Brain microvascular endothelial cell (primary cell): ENCODE measurements around the gene ZNF503.

Experiments used
- DNase-seq: peaks from one replicate; pipeline ENCODE4 v3.0.0-alpha.2; 2020
- H3K27ac ChIP-seq: fragments of 250-450 bp; sonication (Bioruptor Pico); 2 replicates; pipeline ENCODE4 v1.5.1; 2020; ENCODE audit warnings: mild to moderate bottlenecking, moderate library complexity
- H3K27me3 ChIP-seq: fragments of 250-450 bp; sonication (Bioruptor Pico); replicated peaks from 2 replicates; pipeline ENCODE4 v1.5.1; 2020; ENCODE audit warnings: mild to moderate bottlenecking
- H3K36me3 ChIP-seq: fragments of 250-450 bp; sonication (Bioruptor Pico); replicated peaks from 2 replicates; pipeline ENCODE4 v1.5.1; 2020; ENCODE audit warnings: mild to moderate bottlenecking
- H3K4me3 ChIP-seq: 2 replicates; pipeline ENCODE4 v1.5.1; 2011; ENCODE audit warnings: low read depth, mild to moderate bottlenecking, control low read depth, low read length, moderate library complexity
- CTCF ChIP-seq: IDR thresholded peaks from 2 replicates; pipeline ENCODE4 v1.5.1; 2011; ENCODE audit warnings: low read depth, mild to moderate bottlenecking, moderate library complexity, low read length, control low read depth, inconsistent platforms; ENCODE audit errors: missing control alignments
- in situ Hi-C: cut with HindIII; loops from 2 replicates; pipeline ENCODE4 v1.10.0; 2017; ENCODE audit warnings: low sequenced_read_pairs, low pct_ligation_motif_present

ZNF503 gene

GRCh38 chr10:75424571-75424970 is 23.0 kb upstream of the ZNF503 start:
- TF ChIP-seq CTCF, result no peak
- in situ Hi-C loops, result no loop called here
- H3K27me3 ChIP-seq, result no peaks in the 10 kb centered on the region

GRCh38 chr10:75422913-75423312 is 21.3 kb upstream of the ZNF503 start:
- in situ Hi-C loops, result no loop called here
- H3K36me3 ChIP-seq, result no peaks in the 10 kb centered on the region
- DNase-seq, result no peak
- no peak overlapping the region for H3K4me3 ChIP-seq
- H3K27ac ChIP-seq, result no peak overlapping the region
- no peaks in the 10 kb centered on the region for H3K27me3 ChIP-seq
- no peak for TF ChIP-seq CTCF

More at GRCh38 chr10:75424571-75424970, 23.0 kb upstream of the ZNF503 start:
- Histone ChIP-seq H3K36me3 (no peaks in the 10 kb centered on the region), H3K27ac (no peak overlapping the region), H3K4me3 (no peak overlapping the region)
- DNase-seq, result no peak

DNA sequence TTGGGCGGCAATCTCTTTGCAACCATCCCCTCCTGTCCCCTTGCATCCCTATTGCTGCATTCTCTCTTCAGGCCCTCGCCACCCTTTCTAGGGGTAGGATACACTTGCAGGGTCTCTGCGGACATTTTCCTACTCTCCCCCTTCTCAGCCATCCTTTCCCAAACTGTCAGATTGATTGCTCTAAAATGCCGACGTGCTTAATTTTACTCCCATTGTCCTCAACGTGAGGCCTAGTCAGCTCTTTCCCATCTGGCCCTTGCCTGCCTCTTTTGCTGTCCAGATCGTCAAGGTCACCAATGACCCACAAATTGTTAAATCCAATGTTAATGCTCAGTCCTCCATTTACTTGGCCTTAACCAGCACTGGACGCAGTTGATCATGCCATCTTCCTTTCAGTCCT is 17.1 kb upstream of the ZNF503 start:
- DNase-seq, result no peak
- in situ Hi-C loops, result no loop called here
- TF ChIP-seq CTCF, result no peak
- Histone ChIP-seq H3K36me3 (no peaks in the 10 kb centered on the region), H3K27me3 (peaks cover 6% of the 10 kb centered on the region), H3K27ac (no peak overlapping the region), H3K4me3 (no peak overlapping the region)

- no peak for DNase-seq
- Histone ChIP-seq H3K27me3 (peaks cover 6% of the 10 kb centered on the region), H3K27ac (no peak overlapping the region), H3K4me3 (no peak overlapping the region), H3K36me3 (no peaks in the 10 kb centered on the region)
- in situ Hi-C loops, result no loop called here
- TF ChIP-seq CTCF, result no peak
Measured at GRCh38 chr10:75418293-75418692, 16.7 kb upstream of the ZNF503 start.

DNA sequence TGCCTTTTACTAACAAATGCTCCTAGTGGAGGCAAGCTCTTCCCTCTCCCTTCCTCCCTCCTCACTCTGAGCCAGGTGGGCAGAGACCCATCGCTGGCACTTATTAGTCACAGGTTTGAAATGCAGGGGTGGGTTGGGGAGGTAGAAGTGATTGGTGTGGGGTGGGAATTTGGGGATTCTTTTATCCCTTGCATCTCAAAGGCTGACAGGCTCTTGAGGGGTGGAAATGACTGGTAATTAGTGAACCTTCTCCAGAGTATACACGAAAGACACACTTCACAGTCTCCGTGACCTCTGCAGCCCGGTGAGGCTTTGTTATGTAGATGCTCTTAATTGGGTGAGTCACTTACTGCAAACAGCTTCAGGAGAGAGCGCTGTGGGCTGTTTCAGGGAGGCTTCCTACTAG is 16.0 kb upstream of the ZNF503 start:
- H3K36me3 ChIP-seq, result no peaks in the 10 kb centered on the region
- no peak overlapping the region for H3K4me3 ChIP-seq
- peaks cover 9% of the 10 kb centered on the region for H3K27me3 ChIP-seq
- DNase-seq, result no peak
- no peak overlapping the region for H3K27ac ChIP-seq
- no peak for TF ChIP-seq CTCF
- in situ Hi-C loops, result no loop called here

GRCh38 chr10:75414527-75414926 is 13.0 kb upstream of the ZNF503 start:
- no peak overlapping the region for H3K27ac ChIP-seq
- H3K27me3 ChIP-seq, result peaks cover 31% of the 10 kb centered on the region
- in situ Hi-C loops, result no loop called here
- H3K4me3 ChIP-seq, result no peak overlapping the region
- no peak for TF ChIP-seq CTCF
- no peaks in the 10 kb centered on the region for H3K36me3 ChIP-seq
- no peak for DNase-seq
